ENCODE measurements around the gene XDH. TPM values are rescaled to one million over a fixed set of nuclear protein-coding genes. Genes with fewer than 3 reads are reported as not detected.

The XDH gene
- polyA plus RNA-seq, 1 donor (not counting 4 experiments of a cell fraction or from before 2014, with no cell fraction given): 40.6 TPM

- no peaks in the 10 kb centered on the region for H3K4me1 ChIP-seq (ENCODE audit: control insufficient read depth, extremely low read depth, insufficient read depth, low read length)
- H3K9ac ChIP-seq (ENCODE audit: control insufficient read depth, extremely low read depth, insufficient read depth, low read length): no peak overlapping the region
- no peak overlapping the region for H3K27ac ChIP-seq (ENCODE audit: control insufficient read depth, insufficient read depth, low read length)
- H3K36me3 ChIP-seq (ENCODE audit: control insufficient read depth in 2 of 2, extremely low read depth in 1 of 2, insufficient read depth in 2 of 2, low read length in 2 of 2): no peaks in the 10 kb centered on the region
- H3K9me1 ChIP-seq (ENCODE audit: control insufficient read depth, extremely low read depth, insufficient read depth, low read length): no peaks in the 10 kb centered on the region
- H3K4me2 ChIP-seq (ENCODE audit: control insufficient read depth, extremely low read depth, insufficient read depth, low read depth, low read length): no peak overlapping the region
- no peak for FAIRE-seq
- H3K4me3 ChIP-seq (ENCODE audit: control insufficient read depth in 2 of 3, extremely low read depth in 1 of 3, insufficient read depth in 2 of 3, low read depth in 1 of 3, low read length in 3 of 3): no peak overlapping the region
- no peaks in the 10 kb centered on the region for H4K20me1 ChIP-seq (ENCODE audit: control insufficient read depth, extremely low read depth, insufficient read depth, low read length)
- TF ChIP-seq CTCF (optimal IDR thresholded peaks at IDR 0.05 in 1 of 3, IDR thresholded peaks at IDR 0.05 in 1 of 3, conservative IDR thresholded peaks at IDR 0.05 in 1 of 3; ENCODE audit: extremely low read depth in 1 of 3, insufficient read depth in 2 of 3, low read length in 3 of 3) (no peak), EZH2 (IDR thresholded peaks at IDR 0.05; ENCODE audit: low read length) (no peak)
- H3K9me3 ChIP-seq (ENCODE audit: control insufficient read depth, low read depth, low read length): peaks cover 2% of the 10 kb centered on the region
- H3K79me2 ChIP-seq (ENCODE audit: control insufficient read depth, insufficient read depth, low read length): no peaks in the 10 kb centered on the region
- dilution Hi-C loops (cut with MboI; ENCODE audit: extremely low pct_ligation_motif_present, low sequenced_read_pairs): no loop called here
- no peak for DNase-seq (ENCODE audit: low read depth, low spot score)
- H2AFZ ChIP-seq (ENCODE audit: control insufficient read depth, low read length): no peak overlapping the region
- peaks cover 2% of the 10 kb centered on the region for H3K27me3 ChIP-seq (ENCODE audit: control insufficient read depth, extremely low read depth, insufficient read depth, low read length)
Measured at GRCh38 chr2:31446848-31447247, 32.3 kb upstream of the XDH start.

GRCh38 chr2:31442376-31442775 lies 27.8 kb upstream of the XDH start:
- no peak overlapping the region for H3K9ac ChIP-seq (ENCODE audit: control insufficient read depth, extremely low read depth, insufficient read depth, low read length)
- FAIRE-seq (no peak), DNase-seq (ENCODE audit: low read depth, low spot score) (no peak)
- no peak overlapping the region for H3K4me2 ChIP-seq (ENCODE audit: control insufficient read depth, extremely low read depth, insufficient read depth, low read depth, low read length)
- no peaks in the 10 kb centered on the region for H3K79me2 ChIP-seq (ENCODE audit: control insufficient read depth, insufficient read depth, low read length)
- H3K4me3 ChIP-seq (ENCODE audit: control insufficient read depth in 2 of 3, extremely low read depth in 1 of 3, insufficient read depth in 2 of 3, low read depth in 1 of 3, low read length in 3 of 3): no peak overlapping the region
- no peaks in the 10 kb centered on the region for H3K9me3 ChIP-seq (ENCODE audit: control insufficient read depth, low read depth, low read length)
- H2AFZ ChIP-seq (ENCODE audit: control insufficient read depth, low read length): no peak overlapping the region
- TF ChIP-seq CTCF (optimal IDR thresholded peaks at IDR 0.05 in 1 of 3, IDR thresholded peaks at IDR 0.05 in 1 of 3, conservative IDR thresholded peaks at IDR 0.05 in 1 of 3; ENCODE audit: extremely low read depth in 1 of 3, insufficient read depth in 2 of 3, low read length in 3 of 3) (no peak), EZH2 (IDR thresholded peaks at IDR 0.05; ENCODE audit: low read length) (no peak)
- dilution Hi-C loops (cut with MboI; ENCODE audit: extremely low pct_ligation_motif_present, low sequenced_read_pairs): no loop called here
- no peaks in the 10 kb centered on the region for H3K27me3 ChIP-seq (ENCODE audit: control insufficient read depth, extremely low read depth, insufficient read depth, low read length)
- H3K36me3 ChIP-seq (ENCODE audit: control insufficient read depth in 2 of 2, extremely low read depth in 1 of 2, insufficient read depth in 2 of 2, low read length in 2 of 2): no peaks in the 10 kb centered on the region
- no peaks in the 10 kb centered on the region for H4K20me1 ChIP-seq (ENCODE audit: control insufficient read depth, extremely low read depth, insufficient read depth, low read length)
- no peaks in the 10 kb centered on the region for H3K9me1 ChIP-seq (ENCODE audit: control insufficient read depth, extremely low read depth, insufficient read depth, low read length)
- peaks cover 7% of the 10 kb centered on the region for H3K4me1 ChIP-seq (ENCODE audit: control insufficient read depth, extremely low read depth, insufficient read depth, low read length)
- H3K27ac ChIP-seq (ENCODE audit: control insufficient read depth, insufficient read depth, low read length): no peak overlapping the region
